Panc1 (cell line): ENCODE measurements around the gene TMEM63C. TPM values are rescaled to one million over a fixed set of nuclear protein-coding genes. Genes with fewer than 3 reads are reported as not detected.
A peak's percentile ranks its signal among the peaks of the same experiment; 100 is the strongest.

ENCODE experiments used
- ATAC-seq: fragments of 200-7000 bp; cut with Tn5 transposase; 2 replicates; pipeline ENCODE4 v1.9.1; 2020; ENCODE audit warnings: mild to moderate bottlenecking, moderate library complexity
- BruUV-seq: library from RNA; stranded (reverse); fragments of 400-500 nt; replicated peaks from 2 replicates; lab custom pipeline; 2021; lab: Mats Ljungman, UMichigan
- CTCF ChIA-PET: fragments of 300-600 bp; sonication (Branson Sonifier 250); formaldehyde crosslinking; loops from one replicate; lab custom pipeline; 2022; ENCODE audit warnings: antibody characterized with exemption; lab: Charles Lee
- POLR2A ChIA-PET: fragments of 300-600 bp; sonication (Branson Sonifier 250); formaldehyde crosslinking; loops from one replicate; lab custom pipeline; 2022; ENCODE audit warnings: antibody characterized with exemption; lab: Charles Lee
- DNase-seq: peaks from one replicate; pipeline ENCODE4 v3.0.0-alpha.2; 2010; ENCODE audit warnings: low read depth, low spot score
- H3K27ac ChIP-seq: 2 replicates; pipeline ENCODE4 v1.5.1; 2011; ENCODE audit warnings: mild to moderate bottlenecking, low read length, inconsistent platforms
- H3K27me3 ChIP-seq: fragments of 200-500 bp; sonication (Bioruptor generic); 2 replicates; pipeline ENCODE4 v1.6.0; 2014; ENCODE audit warnings: low read length, inconsistent platforms; ENCODE audit not compliant: control insufficient read depth, insufficient read depth
- H3K36me3 ChIP-seq: fragments of 200-500 bp; sonication (Bioruptor generic); 2 replicates; pipeline ENCODE4 v1.5.1; 2014; ENCODE audit warnings: inconsistent platforms, mild to moderate bottlenecking, low read length, moderate library complexity; ENCODE audit not compliant: control insufficient read depth, insufficient read depth
- H3K4me1 ChIP-seq: 2 replicates; pipeline ENCODE4 v1.5.1; 2011; ENCODE audit warnings: inconsistent platforms, mild to moderate bottlenecking, low read length, moderate library complexity; ENCODE audit not compliant: control insufficient read depth, insufficient read depth
- H3K4me3 ChIP-seq, 2 experiments: 2 replicates each; pipeline ENCODE4 v1.5.1; 2011 to 2012; ENCODE audit warnings: low read depth in 2 of 2, low read length in 2 of 2, mild to moderate bottlenecking in 2 of 2, inconsistent platforms in 1 of 2, moderate library complexity in 1 of 2
- H3K9me3 ChIP-seq: fragments of 200-500 bp; sonication (Bioruptor generic); 2 replicates; pipeline ENCODE4 v1.5.1; 2014; ENCODE audit warnings: low read depth, mild to moderate bottlenecking, inconsistent platforms, low read length, moderate library complexity; ENCODE audit not compliant: control insufficient read depth, insufficient read depth
- CTCF ChIP-seq: fragments of 450-650 bp; IDR thresholded peaks from 2 replicates; pipeline ENCODE4 v1.5.1; 2017; ENCODE audit warnings: mild to moderate bottlenecking
- POLR2AphosphoS5 ChIP-seq: IDR thresholded peaks from 2 replicates; pipeline ENCODE4 v1.6.1; 2012; ENCODE audit warnings: mild to moderate bottlenecking, low read depth, low read length, moderate library complexity
- REST ChIP-seq, 2 experiments: IDR thresholded peaks; 2 replicates each; pipeline ENCODE4 v1.6.1; 2011 to 2012; ENCODE audit warnings: low read depth in 2 of 2, control low read depth in 1 of 2, low read length in 1 of 2, mild to moderate bottlenecking in 1 of 2, moderate library complexity in 1 of 2; ENCODE audit not compliant: insufficient read depth in 1 of 2
- SIN3A ChIP-seq: IDR thresholded peaks from 2 replicates; pipeline ENCODE4 v1.6.1; 2012; ENCODE audit warnings: low read depth, mild to moderate bottlenecking, low read length, moderate library complexity, borderline replicate concordance; ENCODE audit not compliant: insufficient read depth
- TCF7L2 ChIP-seq: IDR thresholded peaks from 2 replicates; pipeline ENCODE4 v1.6.1; 2011; ENCODE audit warnings: mild to moderate bottlenecking, low read depth, low read length, inconsistent platforms
- in situ Hi-C: cut with HindIII; loops from 2 replicates; pipeline ENCODE4 v1.10.0; 2016; ENCODE audit warnings: low sequenced_read_pairs, low pct_unique_long_range_greater_than_20kb
- intact Hi-C: fragments of 100-400 bp; cut with micrococcal nuclease; formaldehyde crosslinking; loops from one replicate; pipeline ENCODE4 v1.10.0; 2022; ENCODE audit not compliant: unreplicated experiment
- total RNA-seq: library from RNA; stranded (reverse); gene quantifications from one replicate; pipeline ENCODE4 v1.2.1, GENCODE V29; 2021; ENCODE audit not compliant: unreplicated experiment

Gene TMEM63C
- total RNA-seq, 1 experiment from 2014 or later, result 2.4 TPM

GRCh38 chr14:77212097-77212870, 30.7 kb downstream of the TMEM63C start:
- CTCF ChIA-PET, result interaction anchor here (0.6 to 1.5 kb wide), 3 partner anchors 25 to 118 kb away, joined by 3 to 8 read pairs (median 6); no protein-coding TSS in a partner anchor
- Histone ChIP-seq H3K27ac (no peak overlapping the region), H3K27me3 (peaks cover 2% of the 10 kb centered on the region; the same call in 1 of the 2 replicates), H3K4me3 (no peak overlapping the region), H3K36me3 (no peaks in the 10 kb centered on the region), H3K9me3 (no peaks in the 10 kb centered on the region), H3K4me1 (no peaks in the 10 kb centered on the region)
- POLR2A ChIA-PET, result no interaction called here
- in situ Hi-C loops, result no loop called here
- no peak for TF ChIP-seq TCF7L2
- TF ChIP-seq REST (IDR thresholded peaks at IDR 0.05; ENCODE audit: insufficient read depth in 1 of 2, low read depth in 2 of 2, low read length in 1 of 2), result no peak
- TF ChIP-seq SIN3A, result no peak
- TF ChIP-seq POLR2AphosphoS5, result no peak
- TF ChIP-seq CTCF, result no peak
- no TSS peak for BruUV-seq
- no peak for ATAC-seq
- intact Hi-C loops, result loop anchor here (2.0 kb wide), 1 partner anchor 59 kb away; no protein-coding TSS in a partner anchor
- no peak for DNase-seq

- H3K4me3 ChIP-seq, result no peak overlapping the region
- no peaks in the 10 kb centered on the region for H3K9me3 ChIP-seq
- ChIA-PET CTCF (interaction anchor here (0.6 to 1.5 kb wide), 7 partner anchors 9 to 502 kb away, joined by 3 to 8 read pairs (median 4); no protein-coding TSS in a partner anchor), POLR2A (no interaction called here)
- DNase-seq, result peak; percentile 25
- in situ Hi-C loops, result no loop called here
- no peaks in the 10 kb centered on the region for H3K36me3 ChIP-seq
- no peak overlapping the region for H3K27ac ChIP-seq
- no TSS peak for BruUV-seq
- H3K4me1 ChIP-seq, result no peaks in the 10 kb centered on the region
- TF ChIP-seq CTCF (peak; percentile 86), SIN3A (no peak)
- H3K27me3 ChIP-seq, result peaks cover 2% of the 10 kb centered on the region; the same call in 1 of the 2 replicates
- intact Hi-C loops, result loop anchor here (2.0 kb wide), 1 partner anchor 60 kb away; no protein-coding TSS in a partner anchor
- peak; percentile 91 for ATAC-seq
Measured at GRCh38 chr14:77212943-77213678, 31.5 kb downstream of the TMEM63C start.
